ENCODE data around the gene POU2F1. TPM values are rescaled to one million over a fixed set of nuclear protein-coding genes. Genes with fewer than 3 reads are reported as not detected.

POU2F1 gene
- polyA plus RNA-seq, 2 of the 4 experiments (the other 2 are of a cell fraction) = 2.9 to 9.4 TPM

DNA sequence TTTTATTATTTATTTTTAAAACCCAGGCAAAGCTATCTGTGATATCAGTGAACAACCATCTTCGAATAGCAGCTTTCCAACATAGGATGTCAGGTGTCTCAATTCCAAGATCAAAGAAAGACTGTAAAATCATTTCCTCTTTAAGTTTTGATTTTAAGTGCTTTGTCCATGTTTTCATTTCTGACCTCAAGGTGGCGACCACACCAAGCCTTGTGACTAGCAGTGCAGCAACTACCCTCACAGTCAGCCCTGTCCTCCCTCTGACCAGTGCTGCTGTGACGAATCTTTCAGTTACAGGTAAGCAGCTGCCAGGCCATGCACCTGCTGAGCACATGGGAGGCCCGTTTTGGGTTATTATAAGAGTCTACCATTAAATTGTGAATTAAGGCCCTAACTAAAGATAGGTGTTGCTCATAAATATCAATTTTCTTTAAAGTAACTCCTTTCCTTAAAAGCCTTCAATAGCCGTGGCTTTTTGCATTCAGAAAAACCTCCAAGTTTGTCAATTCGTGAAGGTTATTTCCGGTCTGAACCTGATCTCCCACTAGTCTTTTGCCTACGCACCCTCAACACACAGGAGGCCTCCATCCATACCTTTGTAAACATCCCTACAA lies 180.7 kb downstream of the POU2F1 start:
- FAIRE-seq (peak; percentile 54), ATAC-seq (peak; percentile 96 to 98), DNase-seq (ENCODE audit: low read depth in 1 of 2, low spot score in 1 of 2) (peak; percentile 51 to 74)
- ChIA-PET POLR2A (no interaction called here), CTCF (interaction anchor here (0.6 to 5.9 kb wide), 33 partner anchors 9 to 338 kb away, joined by 3 to 42 read pairs (median 4); no protein-coding TSS in a partner anchor)
- no peaks in the 10 kb centered on the region for H3K9me3 ChIP-seq
- TF ChIP-seq, protein P1, sequence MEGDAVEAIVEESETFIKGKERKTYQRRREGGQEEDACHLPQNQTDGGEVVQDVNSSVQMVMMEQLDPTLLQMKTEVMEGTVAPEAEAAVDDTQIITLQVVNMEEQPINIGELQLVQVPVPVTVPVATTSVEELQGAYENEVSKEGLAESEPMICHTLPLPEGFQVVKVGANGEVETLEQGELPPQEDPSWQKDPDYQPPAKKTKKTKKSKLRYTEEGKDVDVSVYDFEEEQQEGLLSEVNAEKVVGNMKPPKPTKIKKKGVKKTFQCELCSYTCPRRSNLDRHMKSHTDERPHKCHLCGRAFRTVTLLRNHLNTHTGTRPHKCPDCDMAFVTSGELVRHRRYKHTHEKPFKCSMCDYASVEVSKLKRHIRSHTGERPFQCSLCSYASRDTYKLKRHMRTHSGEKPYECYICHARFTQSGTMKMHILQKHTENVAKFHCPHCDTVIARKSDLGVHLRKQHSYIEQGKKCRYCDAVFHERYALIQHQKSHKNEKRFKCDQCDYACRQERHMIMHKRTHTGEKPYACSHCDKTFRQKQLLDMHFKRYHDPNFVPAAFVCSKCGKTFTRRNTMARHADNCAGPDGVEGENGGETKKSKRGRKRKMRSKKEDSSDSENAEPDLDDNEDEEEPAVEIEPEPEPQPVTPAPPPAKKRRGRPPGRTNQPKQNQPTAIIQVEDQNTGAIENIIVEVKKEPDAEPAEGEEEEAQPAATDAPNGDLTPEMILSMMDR (IDR thresholded peaks at IDR 0.05) = peak; percentile 81
- peak; percentile 71 for TF ChIP-seq SMC3 (IDR thresholded peaks at IDR 0.05)
- TF ChIP-seq RFX5 (IDR thresholded peaks at IDR 0.05) = no peak
- peak; percentile 67 to 75 for TF ChIP-seq RAD21 (conservative IDR thresholded peaks at IDR 0.05 in 1 of 2, IDR thresholded peaks at IDR 0.05 in 1 of 2)
- H3K4me2 ChIP-seq = no peak overlapping the region
- H3K4me1 ChIP-seq = peaks cover 6% of the 10 kb centered on the region; the same call in 1 of the 3 replicates
- 28% methylated on average over 8 of the region's 8 CpGs for WGBS (ENCODE audit: missing lambda C conversion rate)
- no peak overlapping the region for H3K27ac ChIP-seq
- H3K4me3 ChIP-seq = no peak overlapping the region

DNA sequence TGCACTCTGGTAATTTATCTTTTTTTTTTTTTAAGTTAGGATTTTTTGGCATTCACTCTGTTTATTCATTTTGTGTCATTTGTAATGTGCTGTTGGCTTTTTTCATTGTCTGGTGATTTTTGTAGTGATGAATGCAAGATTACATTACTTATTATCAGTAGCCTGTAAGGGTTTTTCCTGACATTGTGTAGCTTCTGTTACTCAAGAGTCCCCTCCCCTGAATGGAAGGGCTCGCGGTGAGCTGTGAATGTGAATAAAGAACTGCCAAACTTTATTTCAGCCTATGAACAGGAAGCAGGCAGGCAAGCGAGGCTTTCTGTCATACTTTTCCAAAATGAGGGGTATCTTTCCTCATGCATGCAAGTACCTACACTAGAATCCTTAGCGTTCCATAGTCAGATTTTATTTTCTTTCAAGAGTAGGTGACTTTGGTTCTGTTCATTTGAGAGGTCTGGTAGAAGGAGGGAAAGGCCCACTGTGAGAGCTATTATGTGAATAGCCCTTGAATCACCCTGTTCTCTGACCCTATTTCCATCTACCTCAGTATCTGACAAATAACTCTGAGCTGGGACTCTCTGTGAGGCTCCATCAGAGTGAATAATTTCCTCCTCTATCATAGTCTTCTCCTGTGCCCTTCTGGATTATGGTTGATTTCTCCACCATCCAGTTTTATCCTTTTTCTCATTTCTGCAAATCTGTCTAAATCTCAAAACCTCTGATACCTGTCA lies 183.6 kb downstream of the POU2F1 start:
- ChIA-PET CTCF (interaction anchor here (5.9 kb wide), 1 partner anchor 129 kb away, joined by 42 read pairs; no protein-coding TSS in a partner anchor), POLR2A (no interaction called here)
- Histone ChIP-seq H3K4me3 (no peak overlapping the region), H3K27ac (no peak overlapping the region), H3K4me2 (no peak overlapping the region), H3K9me3 (no peaks in the 10 kb centered on the region), H3K4me1 (peaks cover 6% of the 10 kb centered on the region; the same call in 1 of the 3 replicates)
- TF ChIP-seq NFE2L2 (conservative IDR thresholded peaks at IDR 0.05; ENCODE audit: low read length) (no peak), RFX5 (IDR thresholded peaks at IDR 0.05) (no peak), RCOR1 (IDR thresholded peaks at IDR 0.05; ENCODE audit: low read depth, low read length) (no peak), TFCP2L1 (CRISPR knock-in tag; IDR thresholded peaks at IDR 0.05) (no peak), MYC (IDR thresholded peaks at IDR 0.05; ENCODE audit: borderline replicate concordance, low read length) (no peak), CHD4 (IDR thresholded peaks at IDR 0.05; ENCODE audit: borderline replicate concordance) (no peak), NPAS2 (CRISPR knock-in tag; IDR thresholded peaks at IDR 0.05; ENCODE audit: borderline replicate concordance) (no peak), POLR2AphosphoS2 (conservative IDR thresholded peaks at IDR 0.05; ENCODE audit: low read length) (no peak), SMC3 (IDR thresholded peaks at IDR 0.05) (no peak), TP53 (CRISPR knock-in tag; IDR thresholded peaks at IDR 0.05) (no peak), FOSB (CRISPR knock-in tag; IDR thresholded peaks at IDR 0.05) (no peak)
- TF ChIP-seq, protein P2, sequence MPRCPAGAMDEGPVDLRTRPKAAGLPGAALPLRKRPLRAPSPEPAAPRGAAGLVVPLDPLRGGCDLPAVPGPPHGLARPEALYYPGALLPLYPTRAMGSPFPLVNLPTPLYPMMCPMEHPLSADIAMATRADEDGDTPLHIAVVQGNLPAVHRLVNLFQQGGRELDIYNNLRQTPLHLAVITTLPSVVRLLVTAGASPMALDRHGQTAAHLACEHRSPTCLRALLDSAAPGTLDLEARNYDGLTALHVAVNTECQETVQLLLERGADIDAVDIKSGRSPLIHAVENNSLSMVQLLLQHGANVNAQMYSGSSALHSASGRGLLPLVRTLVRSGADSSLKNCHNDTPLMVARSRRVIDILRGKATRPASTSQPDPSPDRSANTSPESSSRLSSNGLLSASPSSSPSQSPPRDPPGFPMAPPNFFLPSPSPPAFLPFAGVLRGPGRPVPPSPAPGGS (IDR thresholded peaks at IDR 0.05) = no peak
- TF ChIP-seq, protein P3, sequence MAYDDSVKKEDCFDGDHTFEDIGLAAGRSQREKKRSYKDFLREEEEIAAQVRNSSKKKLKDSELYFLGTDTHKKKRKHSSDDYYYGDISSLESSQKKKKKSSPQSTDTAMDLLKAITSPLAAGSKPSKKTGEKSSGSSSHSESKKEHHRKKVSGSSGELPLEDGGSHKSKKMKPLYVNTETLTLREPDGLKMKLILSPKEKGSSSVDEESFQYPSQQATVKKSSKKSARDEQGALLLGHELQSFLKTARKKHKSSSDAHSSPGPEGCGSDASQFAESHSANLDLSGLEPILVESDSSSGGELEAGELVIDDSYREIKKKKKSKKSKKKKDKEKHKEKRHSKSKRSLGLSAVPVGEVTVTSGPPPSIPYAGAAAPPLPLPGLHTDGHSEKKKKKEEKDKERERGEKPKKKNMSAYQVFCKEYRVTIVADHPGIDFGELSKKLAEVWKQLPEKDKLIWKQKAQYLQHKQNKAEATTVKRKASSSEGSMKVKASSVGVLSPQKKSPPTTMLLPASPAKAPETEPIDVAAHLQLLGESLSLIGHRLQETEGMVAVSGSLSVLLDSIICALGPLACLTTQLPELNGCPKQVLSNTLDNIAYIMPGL (CRISPR knock-in tag; IDR thresholded peaks at IDR 0.05; ENCODE audit: borderline replicate concordance) = no peak
- TF ChIP-seq, protein P4, sequence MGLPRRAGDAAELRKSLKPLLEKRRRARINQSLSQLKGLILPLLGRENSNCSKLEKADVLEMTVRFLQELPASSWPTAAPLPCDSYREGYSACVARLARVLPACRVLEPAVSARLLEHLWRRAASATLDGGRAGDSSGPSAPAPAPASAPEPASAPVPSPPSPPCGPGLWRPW (IDR thresholded peaks at IDR 0.05) = no peak
- TF ChIP-seq, protein P5, sequence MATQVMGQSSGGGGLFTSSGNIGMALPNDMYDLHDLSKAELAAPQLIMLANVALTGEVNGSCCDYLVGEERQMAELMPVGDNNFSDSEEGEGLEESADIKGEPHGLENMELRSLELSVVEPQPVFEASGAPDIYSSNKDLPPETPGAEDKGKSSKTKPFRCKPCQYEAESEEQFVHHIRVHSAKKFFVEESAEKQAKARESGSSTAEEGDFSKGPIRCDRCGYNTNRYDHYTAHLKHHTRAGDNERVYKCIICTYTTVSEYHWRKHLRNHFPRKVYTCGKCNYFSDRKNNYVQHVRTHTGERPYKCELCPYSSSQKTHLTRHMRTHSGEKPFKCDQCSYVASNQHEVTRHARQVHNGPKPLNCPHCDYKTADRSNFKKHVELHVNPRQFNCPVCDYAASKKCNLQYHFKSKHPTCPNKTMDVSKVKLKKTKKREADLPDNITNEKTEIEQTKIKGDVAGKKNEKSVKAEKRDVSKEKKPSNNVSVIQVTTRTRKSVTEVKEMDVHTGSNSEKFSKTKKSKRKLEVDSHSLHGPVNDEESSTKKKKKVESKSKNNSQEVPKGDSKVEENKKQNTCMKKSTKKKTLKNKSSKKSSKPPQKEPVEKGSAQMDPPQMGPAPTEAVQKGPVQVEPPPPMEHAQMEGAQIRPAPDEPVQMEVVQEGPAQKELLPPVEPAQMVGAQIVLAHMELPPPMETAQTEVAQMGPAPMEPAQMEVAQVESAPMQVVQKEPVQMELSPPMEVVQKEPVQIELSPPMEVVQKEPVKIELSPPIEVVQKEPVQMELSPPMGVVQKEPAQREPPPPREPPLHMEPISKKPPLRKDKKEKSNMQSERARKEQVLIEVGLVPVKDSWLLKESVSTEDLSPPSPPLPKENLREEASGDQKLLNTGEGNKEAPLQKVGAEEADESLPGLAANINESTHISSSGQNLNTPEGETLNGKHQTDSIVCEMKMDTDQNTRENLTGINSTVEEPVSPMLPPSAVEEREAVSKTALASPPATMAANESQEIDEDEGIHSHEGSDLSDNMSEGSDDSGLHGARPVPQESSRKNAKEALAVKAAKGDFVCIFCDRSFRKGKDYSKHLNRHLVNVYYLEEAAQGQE (IDR thresholded peaks at IDR 0.05) = no peak
- TF ChIP-seq, protein P6, sequence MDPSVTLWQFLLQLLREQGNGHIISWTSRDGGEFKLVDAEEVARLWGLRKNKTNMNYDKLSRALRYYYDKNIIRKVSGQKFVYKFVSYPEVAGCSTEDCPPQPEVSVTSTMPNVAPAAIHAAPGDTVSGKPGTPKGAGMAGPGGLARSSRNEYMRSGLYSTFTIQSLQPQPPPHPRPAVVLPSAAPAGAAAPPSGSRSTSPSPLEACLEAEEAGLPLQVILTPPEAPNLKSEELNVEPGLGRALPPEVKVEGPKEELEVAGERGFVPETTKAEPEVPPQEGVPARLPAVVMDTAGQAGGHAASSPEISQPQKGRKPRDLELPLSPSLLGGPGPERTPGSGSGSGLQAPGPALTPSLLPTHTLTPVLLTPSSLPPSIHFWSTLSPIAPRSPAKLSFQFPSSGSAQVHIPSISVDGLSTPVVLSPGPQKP (IDR thresholded peaks at IDR 0.05; ENCODE audit: low read depth, low read length) = no peak
- 85% methylated on average over 4 of the region's 4 CpGs for WGBS (ENCODE audit: missing lambda C conversion rate)
- FAIRE-seq = no peak
- DNase-seq (ENCODE audit: low read depth in 1 of 2, low spot score in 1 of 2) = no peak
- ATAC-seq = no peak

Measured in A549 (cell line).